GM13976 (cell line): Measurements from ENCODE around the gene JDP2.

Source experiments
- DNase-seq: peaks from one replicate; pipeline ENCODE4 v3.0.0; 2012; ENCODE audit warnings: low spot score
- CTCF ChIP-seq: IDR thresholded peaks from 2 replicates; pipeline ENCODE4 v1.5.1; 2012; ENCODE audit warnings: borderline replicate concordance, mild to moderate bottlenecking; ENCODE audit not compliant: insufficient read depth; ENCODE audit errors: extremely low read depth, missing control alignments, control extremely low read depth
- in situ Hi-C: fragments of 300-500 bp; cut with MboI; formaldehyde crosslinking; loops from one replicate; pipeline ENCODE4 v1.12.0; 2022; ENCODE audit warnings: low sequenced_read_pairs, mixed read lengths, inconsistent platforms; ENCODE audit not compliant: unreplicated experiment

Gene JDP2

GRCh38 chr14:75492832-75493591 is 65.2 kb downstream of the JDP2 start:
- no peak for TF ChIP-seq CTCF

GRCh38 chr14:75493592-75494087 is 65.8 kb downstream of the JDP2 start:
- TF ChIP-seq CTCF = no peak
- no peak for DNase-seq
- in situ Hi-C loops = loop anchor here (25.0 kb wide), 1 partner anchor 356 kb away; the partner anchor contains the start of gene NEK9

More at GRCh38 chr14:75492832-75493591, 65.2 kb downstream of the JDP2 start:
- no peak for DNase-seq
- in situ Hi-C loops = loop anchor here (25.0 kb wide), 1 partner anchor 356 kb away; the partner anchor contains the start of gene NEK9

GRCh38 chr14:75494896-75495295 is 67.1 kb downstream of the JDP2 start:
- no peak for DNase-seq
- in situ Hi-C loops = loop anchor here (25.0 kb wide), 1 partner anchor 358 kb away; the partner anchor contains the start of gene NEK9

GRCh38 chr14:75495399-75495798 is 67.6 kb downstream of the JDP2 start:
- no peak for TF ChIP-seq CTCF
- DNase-seq = no peak
- in situ Hi-C loops = loop anchor here (25.0 kb wide), 1 partner anchor 358 kb away; the partner anchor contains the start of gene NEK9

More at GRCh38 chr14:75494896-75495295, 67.1 kb downstream of the JDP2 start:
- TF ChIP-seq CTCF = no peak

- in situ Hi-C loops = loop anchor here (25.0 kb wide), 1 partner anchor 359 kb away; the partner anchor contains the start of gene NEK9
- TF ChIP-seq CTCF = no peak
- no peak for DNase-seq
Measured at GRCh38 chr14:75495882-75496281, 68.1 kb downstream of the JDP2 start.

GRCh38 chr14:75496755-75497154 is 68.9 kb downstream of the JDP2 start:
- no peak for DNase-seq
- TF ChIP-seq CTCF = no peak
- in situ Hi-C loops = loop anchor here (25.0 kb wide), 1 partner anchor 359 kb away; the partner anchor contains the start of gene NEK9
